Peyer's patch (tissue), 4 donors: ENCODE measurements around the gene FAM222A. TPM values are rescaled to one million over a fixed set of nuclear protein-coding genes. Genes with fewer than 3 reads are reported as not detected.

Experiments
- DNase-seq, 3 donors: peaks; one replicate each; pipeline ENCODE4 v3.0.0-alpha.2; 2017 to 2019
- H3K27ac ChIP-seq, 4 donors: fragments of 200-600 bp; sonication (generic); one replicate each; pipeline ENCODE4 v1.5.1; 2016 to 2019
- H3K27me3 ChIP-seq, 2 donors: fragments of 200-600 bp; sonication (generic); one replicate each; pipeline ENCODE4 v1.5.1; 2019
- H3K36me3 ChIP-seq, 3 donors: fragments of 200-600 bp; sonication (generic); one replicate each; pipeline ENCODE4 v1.5.1; 2016 to 2019
- H3K4me1 ChIP-seq, 4 donors: fragments of 200-600 bp; sonication (generic); one replicate each; pipeline ENCODE4 v1.5.1; 2016 to 2019
- H3K4me3 ChIP-seq, 4 donors: fragments of 200-600 bp; sonication (generic); 1 replicate in 3 of 4; 2 replicates in 1 of 4; pipeline ENCODE4 v1.5.1; 2016 to 2019; ENCODE audit warnings: mild to moderate bottlenecking in 1 of 4
- H3K9me3 ChIP-seq, 4 donors: fragments of 200-600 bp; sonication (generic); one replicate each; pipeline ENCODE4 v1.5.1; 2016 to 2019; ENCODE audit warnings: mild to moderate bottlenecking in 1 of 4
- CTCF ChIP-seq, 6 experiments: fragments of 450-650 bp in 4 of 6; fragments of 200-600 bp in 2 of 6; sonication (generic) in 1 of 6; IDR thresholded peaks; one replicate each; pipeline ENCODE4 v1.5.1; 2017 to 2019; ENCODE audit warnings: antibody characterized with exemption in 6 of 6, mild to moderate bottlenecking in 3 of 6, moderate library complexity in 1 of 6
- POLR2A ChIP-seq, 2 donors: fragments of 450-650 bp; IDR thresholded peaks; one replicate each; pipeline ENCODE4 v1.5.1; 2017; ENCODE audit warnings: antibody characterized with exemption in 2 of 2, mild to moderate bottlenecking in 2 of 2, moderate library complexity in 2 of 2
- total RNA-seq, 4 donors: library from RNA; depleted of rRNA; stranded (reverse); fragments of >200 nt; gene quantifications; one replicate each; pipeline ENCODE4 v1.1.0, GENCODE V29; 2016

FAM222A gene
- total RNA-seq, 4 donors from 2014 or later, result 3.9 to 26.1 (median 7.0) TPM

- H3K4me3 ChIP-seq, result no peak overlapping the region
- TF ChIP-seq CTCF (IDR thresholded peaks at IDR 0.05) (no peak), POLR2A (IDR thresholded peaks at IDR 0.05) (no peak)
- no peak overlapping the region for H3K27ac ChIP-seq
- DNase-seq, result peak in 2 of 3 donors; percentile 38 to 39
- H3K36me3 ChIP-seq, result no peaks in the 10 kb centered on the region
- H3K4me1 ChIP-seq, result peaks cover 0 to 31% (median 1%) of the 10 kb centered on the region in 4 donors
- H3K27me3 ChIP-seq, result no peaks in the 10 kb centered on the region
- no peaks in the 10 kb centered on the region for H3K9me3 ChIP-seq
Measured at GRCh38 chr12:109743076-109743910, 29.7 kb downstream of the FAM222A start.

GRCh38 chr12:109744026-109744425 lies 30.4 kb downstream of the FAM222A start:
- Histone ChIP-seq H3K9me3 (no peaks in the 10 kb centered on the region), H3K27me3 (no peaks in the 10 kb centered on the region), H3K36me3 (no peaks in the 10 kb centered on the region), H3K4me1 (peaks cover 0 to 25% (median 1%) of the 10 kb centered on the region in 4 donors), H3K4me3 (no peak overlapping the region), H3K27ac (no peak overlapping the region)
- DNase-seq, result peak in 2 of 3 donors; percentile 23 to 31
- TF ChIP-seq POLR2A (IDR thresholded peaks at IDR 0.05), result no peak
- no peak for TF ChIP-seq CTCF (IDR thresholded peaks at IDR 0.05)

- no peak for TF ChIP-seq CTCF (IDR thresholded peaks at IDR 0.05)
- TF ChIP-seq POLR2A (IDR thresholded peaks at IDR 0.05), result no peak
- Histone ChIP-seq H3K4me1 (peaks cover 0 to 25% (median 1%) of the 10 kb centered on the region in 4 donors), H3K36me3 (no peaks in the 10 kb centered on the region), H3K27ac (no peak overlapping the region), H3K4me3 (no peak overlapping the region), H3K9me3 (no peaks in the 10 kb centered on the region), H3K27me3 (no peaks in the 10 kb centered on the region)
- peak in 2 of 3 donors; percentile 34 to 45 for DNase-seq
Measured at GRCh38 chr12:109744986-109745942, 31.6 kb downstream of the FAM222A start.

GRCh38 chr12:109752117-109753053 lies 38.8 kb downstream of the FAM222A start:
- TF ChIP-seq CTCF (IDR thresholded peaks at IDR 0.05) (no peak), POLR2A (IDR thresholded peaks at IDR 0.05) (no peak)
- H3K4me1 ChIP-seq, result no peaks in the 10 kb centered on the region
- peak in 2 of 3 donors; percentile 15 to 17 for DNase-seq
- no peak overlapping the region for H3K4me3 ChIP-seq
- H3K9me3 ChIP-seq, result peaks cover 0 to 7% (median 0%) of the 10 kb centered on the region in 4 donors
- H3K27me3 ChIP-seq, result no peaks in the 10 kb centered on the region
- no peaks in the 10 kb centered on the region for H3K36me3 ChIP-seq
- H3K27ac ChIP-seq, result no peak overlapping the region

GRCh38 chr12:109753054-109753401 lies 39.4 kb downstream of the FAM222A start:
- DNase-seq, result peak in 2 of 3 donors; percentile 17 to 21
- no peaks in the 10 kb centered on the region for H3K4me1 ChIP-seq

More at GRCh38 chr12:109753054-109753401, 39.4 kb downstream of the FAM222A start:
- Histone ChIP-seq H3K4me3 (no peak overlapping the region), H3K36me3 (no peaks in the 10 kb centered on the region), H3K9me3 (peaks cover 0 to 7% (median 0%) of the 10 kb centered on the region in 4 donors), H3K27ac (no peak overlapping the region), H3K27me3 (no peaks in the 10 kb centered on the region)
- TF ChIP-seq CTCF (IDR thresholded peaks at IDR 0.05) (no peak), POLR2A (IDR thresholded peaks at IDR 0.05) (no peak)
